IPS-11a (cell line): Measurements from ENCODE around the gene MRTFA.

Source experiments
- H3K4me3 ChIP-seq: one replicate; pipeline ENCODE4 v1.5.1; 2013; ENCODE audit warnings: low read depth, low read length, control low read depth

The MRTFA gene

DNA sequence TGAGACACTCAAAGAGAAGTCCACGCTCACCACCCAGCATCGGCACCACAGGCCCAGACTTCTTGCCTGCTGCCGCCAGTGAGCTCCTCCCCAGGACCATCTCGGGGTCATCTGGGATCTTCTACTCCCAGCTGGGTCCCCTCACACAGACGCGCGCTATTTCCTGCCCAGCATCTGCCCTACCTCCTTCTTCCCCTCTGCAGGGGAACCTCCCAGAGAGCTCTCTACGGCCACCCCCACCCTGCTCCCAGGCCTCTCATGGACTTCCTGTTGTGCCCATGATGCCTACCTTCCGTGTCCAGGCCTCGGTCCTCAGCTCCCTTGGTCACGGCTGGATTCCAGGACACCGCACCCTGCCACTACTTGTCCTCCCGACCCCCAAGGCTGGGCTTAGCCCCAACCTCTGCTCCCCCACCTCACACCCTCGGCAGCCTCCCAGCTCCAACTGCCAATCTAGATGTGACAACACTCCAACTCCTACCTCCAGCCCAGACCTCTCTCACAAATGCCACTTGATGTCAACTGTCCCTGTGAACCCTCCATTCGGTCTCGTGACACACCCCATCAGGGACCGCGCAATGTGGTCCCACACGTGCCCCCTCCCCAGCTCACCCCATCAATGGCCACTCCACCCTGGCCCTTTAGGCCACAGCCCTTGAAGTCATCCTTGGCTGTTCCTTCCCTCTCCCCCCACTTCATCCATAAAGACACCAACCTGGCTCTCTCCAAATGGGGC, 220.8 kb downstream of the MRTFA start:
- H3K4me3 ChIP-seq: no peak overlapping the region

GRCh38 chr22:40414838-40415505, 221.5 kb downstream of the MRTFA start:
- H3K4me3 ChIP-seq: no peak overlapping the region

- H3K4me3 ChIP-seq: no peak overlapping the region
These were observed 222.2 kb downstream of the MRTFA start for GRCh38 chr22:40414311-40414710.

GRCh38 chr22:40413873-40414272, 222.6 kb downstream of the MRTFA start:
- H3K4me3 ChIP-seq: no peak overlapping the region

GRCh38 chr22:40412441-40412840, 224.1 kb downstream of the MRTFA start:
- no peak overlapping the region for H3K4me3 ChIP-seq

DNA sequence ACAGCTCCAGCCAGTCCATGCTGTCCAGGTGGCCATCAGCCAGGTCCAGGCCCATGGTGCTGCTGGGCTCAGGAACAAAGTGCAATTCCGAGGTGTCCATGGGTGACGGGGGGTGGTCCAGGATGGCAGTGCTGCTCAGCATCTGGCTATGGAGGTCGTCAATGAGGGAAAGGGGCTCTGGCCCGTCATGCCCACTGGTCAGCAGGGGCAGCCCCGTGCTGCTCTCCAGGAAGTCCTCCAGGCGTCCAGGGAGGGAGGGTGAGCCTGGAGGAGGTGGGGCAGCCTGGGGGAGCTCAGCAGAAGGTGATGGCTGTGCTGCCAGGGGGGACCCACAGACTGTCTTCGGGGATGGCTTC, 225.0 kb downstream of the MRTFA start:
- H3K4me3 ChIP-seq: no peak overlapping the region

GRCh38 chr22:40410731-40411505, 225.6 kb downstream of the MRTFA start:
- no peak overlapping the region for H3K4me3 ChIP-seq

- H3K4me3 ChIP-seq: no peak overlapping the region
These were observed 226.2 kb downstream of the MRTFA start for GRCh38 chr22:40410272-40410671.

DNA sequence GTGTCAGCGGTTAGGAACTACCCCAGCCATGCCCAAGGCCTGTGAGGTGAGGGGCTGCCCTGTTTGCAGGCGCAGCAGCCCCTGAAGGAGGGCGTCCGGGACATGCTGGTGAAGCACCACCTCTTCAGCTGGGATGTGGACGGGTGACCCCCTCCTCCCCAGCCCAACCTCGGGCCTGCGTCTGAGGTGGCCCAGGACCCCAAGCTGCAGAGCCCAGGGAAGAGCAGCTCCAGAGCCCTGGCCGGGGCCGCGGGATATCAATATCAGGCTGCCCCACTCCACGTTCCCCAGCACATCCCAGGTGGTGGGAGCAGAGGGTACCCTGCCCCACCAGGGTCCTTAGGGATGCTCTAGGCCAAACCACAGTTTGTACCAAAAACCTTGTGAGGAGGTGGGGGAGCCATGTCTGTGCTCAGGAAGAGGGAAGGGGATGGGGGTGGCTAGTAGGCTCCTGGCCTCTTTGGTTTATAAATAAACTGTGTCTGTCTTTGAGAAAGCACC, 226.9 kb downstream of the MRTFA start:
- no peak overlapping the region for H3K4me3 ChIP-seq

- H3K4me3 ChIP-seq: no peak overlapping the region
These were observed 227.6 kb downstream of the MRTFA start for GRCh38 chr22:40408718-40409612.

DNA sequence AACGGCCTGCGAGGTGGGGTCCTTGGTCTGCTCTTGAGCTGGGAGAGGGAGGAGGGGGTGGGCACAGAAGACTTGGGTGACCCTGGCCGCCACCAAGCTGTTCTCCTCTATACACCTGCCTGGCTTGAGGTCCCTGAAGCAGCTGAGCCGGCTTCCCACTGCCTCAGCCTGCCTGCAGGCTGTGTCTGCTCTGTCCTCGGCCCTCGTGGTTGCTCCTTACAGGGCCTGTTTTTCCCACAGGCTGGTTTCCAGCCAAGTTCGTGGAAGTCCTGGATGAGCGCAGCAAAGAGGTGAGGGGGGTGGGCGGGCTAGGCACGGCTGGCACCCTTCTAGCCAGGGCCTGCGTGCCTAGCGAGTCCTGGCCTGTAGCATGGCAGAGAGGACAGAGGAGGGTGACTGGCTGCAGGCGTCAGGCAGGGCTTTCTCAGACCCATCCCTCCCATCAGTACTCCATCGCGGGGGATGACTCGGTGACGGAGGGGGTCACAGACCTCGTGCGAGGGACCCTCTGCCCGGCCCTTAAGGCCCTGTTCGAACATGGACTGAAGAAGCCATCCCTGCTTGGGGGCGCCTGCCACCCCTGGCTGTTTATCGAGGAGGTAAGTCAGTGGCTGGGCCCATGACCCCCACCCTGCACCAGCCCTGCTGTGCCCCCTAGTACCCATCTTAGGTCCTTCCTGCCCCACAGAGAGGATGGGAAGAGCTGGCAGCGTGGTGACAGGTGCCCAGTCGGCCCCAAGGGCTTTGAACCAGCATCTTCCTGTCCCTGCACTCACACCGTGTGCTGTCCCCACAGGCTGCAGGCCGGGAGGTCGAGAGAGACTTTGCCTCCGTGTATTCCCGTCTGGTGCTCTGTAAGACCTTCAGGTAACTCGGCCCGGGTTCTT, 228.4 kb downstream of the MRTFA start:
- H3K4me3 ChIP-seq: no peak overlapping the region

- no peak overlapping the region for H3K4me3 ChIP-seq
These were observed 229.3 kb downstream of the MRTFA start for GRCh38 chr22:40407021-40407761.

- no peak overlapping the region for H3K4me3 ChIP-seq
These were observed 230.2 kb downstream of the MRTFA start for GRCh38 chr22:40406063-40406890.

GRCh38 chr22:40405178-40406062, 231.1 kb downstream of the MRTFA start:
- no peak overlapping the region for H3K4me3 ChIP-seq

DNA sequence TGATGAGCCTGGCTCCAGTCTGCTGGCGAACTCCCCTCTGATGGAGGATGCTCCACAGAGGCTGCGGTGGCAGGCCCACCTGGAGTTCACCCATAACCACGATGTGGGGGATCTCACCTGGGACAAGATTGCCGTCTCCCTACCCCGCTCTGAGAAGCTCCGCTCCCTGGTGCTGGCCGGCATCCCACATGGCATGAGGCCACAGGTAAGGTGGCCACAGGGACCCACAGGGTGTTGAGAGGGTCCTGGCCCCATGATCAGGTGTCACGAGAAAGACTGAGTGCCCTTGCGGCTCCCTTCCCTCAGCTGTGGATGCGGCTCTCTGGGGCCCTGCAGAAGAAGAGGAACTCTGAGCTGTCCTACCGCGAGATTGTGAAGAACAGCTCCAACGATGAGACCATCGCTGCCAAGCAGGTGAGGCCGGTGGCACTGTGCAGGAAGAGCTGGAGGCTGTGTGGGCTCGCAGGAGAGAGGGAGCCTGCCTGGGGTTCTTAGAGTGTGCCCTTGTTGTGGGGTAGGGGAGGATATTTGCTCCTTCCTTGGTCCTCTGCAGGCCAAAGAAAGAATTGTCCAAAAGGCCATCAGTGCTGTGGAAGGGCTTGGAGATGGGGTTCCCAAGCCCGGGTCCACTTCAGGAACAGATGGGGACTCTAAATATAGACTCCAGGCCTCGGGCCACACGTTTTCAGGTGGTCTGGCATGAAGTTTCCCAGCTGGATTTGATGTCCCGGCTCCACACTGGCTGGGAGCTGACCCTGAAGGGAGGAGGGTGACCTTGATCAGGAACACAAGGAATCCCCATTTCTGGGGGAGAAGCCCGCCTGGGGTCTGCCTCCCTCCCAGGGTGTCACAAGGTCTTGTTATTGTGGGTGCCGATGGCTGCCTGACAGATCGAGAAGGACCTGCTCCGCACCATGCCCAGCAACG, 232.0 kb downstream of the MRTFA start:
- no peak overlapping the region for H3K4me3 ChIP-seq

- H3K4me3 ChIP-seq: no peak overlapping the region
These were observed 232.9 kb downstream of the MRTFA start for GRCh38 chr22:40403651-40404050.
